Uterus (tissue), 4 donors: ENCODE data around the gene SETD4. TPM values are rescaled to one million over a fixed set of nuclear protein-coding genes. Genes with fewer than 3 reads are reported as not detected.

Experiments used
- DNase-seq, 2 donors: peaks; one replicate each; pipeline ENCODE4 v3.0.0-alpha.2; 2019 to 2020
- H3K27ac ChIP-seq, 2 donors: fragments of 200-600 bp; sonication (generic); 1 replicate in 1 of 2; 2 replicates in 1 of 2; pipeline ENCODE4 v1.5.1; 2016 to 2018
- H3K27me3 ChIP-seq, 2 donors: fragments of 200-600 bp; sonication (generic); one replicate each; pipeline ENCODE4 v1.5.1; 2018 to 2019; ENCODE audit warnings: control low read depth in 1 of 2
- H3K36me3 ChIP-seq, 2 donors: fragments of 200-600 bp; sonication (generic); one replicate each; pipeline ENCODE4 v1.5.1; 2019; ENCODE audit warnings: control low read depth in 1 of 2
- H3K4me1 ChIP-seq, 2 donors: fragments of 200-600 bp; sonication (generic); one replicate each; pipeline ENCODE4 v1.5.1; 2018 to 2019; ENCODE audit warnings: control low read depth in 1 of 2
- H3K4me3 ChIP-seq, 2 donors: fragments of 200-600 bp; sonication (generic); 1 replicate in 1 of 2; 2 replicates in 1 of 2; pipeline ENCODE4 v1.5.1; 2018 to 2019; ENCODE audit warnings: mild to moderate bottlenecking in 1 of 2
- H3K9me3 ChIP-seq, 2 donors: fragments of 200-600 bp; sonication (generic); one replicate each; pipeline ENCODE4 v1.5.1; 2019; ENCODE audit warnings: control low read depth in 1 of 2
- CTCF ChIP-seq, 4 experiments: fragments of 200-600 bp in 2 of 4; fragments of 450-650 bp in 2 of 4; sonication (generic) in 2 of 4; IDR thresholded peaks; one replicate each; pipeline ENCODE4 v1.5.1; 2016 to 2019; ENCODE audit warnings: antibody characterized with exemption in 4 of 4, mild to moderate bottlenecking in 2 of 4, moderate library complexity in 1 of 4
- POLR2A ChIP-seq, 2 donors: fragments of 450-650 bp; IDR thresholded peaks; one replicate each; pipeline ENCODE4 v1.6.1; 2016; ENCODE audit warnings: antibody characterized with exemption in 2 of 2, mild to moderate bottlenecking in 1 of 2, moderate library complexity in 1 of 2
- intact Hi-C: fragments of 100-400 bp; cut with DNase I; formaldehyde crosslinking; loops from one replicate; pipeline ENCODE4 v1.15.1; 2023; ENCODE audit warnings: low total_unique reads
- total RNA-seq, 4 donors: library from RNA; depleted of rRNA in 3 of 4; stranded (reverse); fragments of >200 nt in 3 of 4; gene quantifications; one replicate each; pipeline versions ENCODE4 v1.1.0 to v1.2.4, GENCODE V29; 2014 to 2023
- donor health status: DM: yes; HTN: yes; CAD: no.

Gene SETD4
- total RNA-seq, 4 donors from 2014 or later: 12.4 to 35.6 (median 22.3) TPM

- Histone ChIP-seq H3K27ac (no peak overlapping the region), H3K9me3 (no peaks in the 10 kb centered on the region), H3K4me1 (no peaks in the 10 kb centered on the region), H3K27me3 (no peaks in the 10 kb centered on the region), H3K36me3 (no peaks in the 10 kb centered on the region), H3K4me3 (no peak overlapping the region)
- TF ChIP-seq POLR2A (IDR thresholded peaks at IDR 0.05) (no peak), CTCF (IDR thresholded peaks at IDR 0.05) (no peak)
- intact Hi-C loops: no loop called here
- DNase-seq: no peak
Measured at GRCh38 chr21:36097427-36098181, 37.3 kb upstream of the SETD4 start.

GRCh38 chr21:36096398-36097290 lies 36.3 kb upstream of the SETD4 start:
- Histone ChIP-seq H3K27ac (no peak overlapping the region), H3K4me3 (no peak overlapping the region), H3K27me3 (no peaks in the 10 kb centered on the region), H3K36me3 (no peaks in the 10 kb centered on the region), H3K4me1 (no peaks in the 10 kb centered on the region), H3K9me3 (no peaks in the 10 kb centered on the region)
- TF ChIP-seq CTCF (IDR thresholded peaks at IDR 0.05): no peak
- no peak for TF ChIP-seq POLR2A (IDR thresholded peaks at IDR 0.05)
- no peak for DNase-seq
- intact Hi-C loops: no loop called here

- Histone ChIP-seq H3K36me3 (no peaks in the 10 kb centered on the region), H3K4me3 (no peak overlapping the region), H3K27me3 (no peaks in the 10 kb centered on the region), H3K27ac (no peak overlapping the region), H3K9me3 (no peaks in the 10 kb centered on the region), H3K4me1 (no peaks in the 10 kb centered on the region)
- intact Hi-C loops: no loop called here
- no peak for DNase-seq
- TF ChIP-seq CTCF (IDR thresholded peaks at IDR 0.05): no peak
- no peak for TF ChIP-seq POLR2A (IDR thresholded peaks at IDR 0.05)
Measured at GRCh38 chr21:36093512-36093911, 33.2 kb upstream of the SETD4 start.

GRCh38 chr21:36092681-36093080 lies 32.4 kb upstream of the SETD4 start:
- no peak overlapping the region for H3K4me3 ChIP-seq
- no peaks in the 10 kb centered on the region for H3K4me1 ChIP-seq
- DNase-seq: no peak
- H3K27me3 ChIP-seq: no peaks in the 10 kb centered on the region
- H3K9me3 ChIP-seq: no peaks in the 10 kb centered on the region
- TF ChIP-seq CTCF (IDR thresholded peaks at IDR 0.05) (no peak), POLR2A (IDR thresholded peaks at IDR 0.05) (no peak)
- intact Hi-C loops: no loop called here
- H3K36me3 ChIP-seq: no peaks in the 10 kb centered on the region
- H3K27ac ChIP-seq: no peak overlapping the region

GRCh38 chr21:36089946-36090345 lies 29.6 kb upstream of the SETD4 start:
- Histone ChIP-seq H3K4me3 (no peak overlapping the region), H3K36me3 (no peaks in the 10 kb centered on the region), H3K27me3 (no peaks in the 10 kb centered on the region), H3K27ac (no peak overlapping the region), H3K4me1 (no peaks in the 10 kb centered on the region), H3K9me3 (no peaks in the 10 kb centered on the region)
- intact Hi-C loops: no loop called here
- TF ChIP-seq CTCF (IDR thresholded peaks at IDR 0.05) (no peak), POLR2A (IDR thresholded peaks at IDR 0.05) (no peak)
- no peak for DNase-seq
